SH-SY5Y (cell line): ENCODE results near the gene LYZL1.

Experiments
- GATA2 ChIP-seq: IDR thresholded peaks from 2 replicates; pipeline ENCODE4 v1.6.1; 2011; ENCODE audit warnings: mild to moderate bottlenecking, low read depth, low read length
- GATA3 ChIP-seq: IDR thresholded peaks from 2 replicates; pipeline ENCODE4 v1.6.1; 2011; ENCODE audit warnings: low read depth, mild to moderate bottlenecking, low read length, moderate library complexity

GRCh38 chr10:29326299-29326698, 37.4 kb downstream of the LYZL1 start:
- TF ChIP-seq GATA3 (no peak), GATA2 (no peak)
